GM19372 (cell line): ENCODE data around the gene SAG.

Experiments
- ATAC-seq: cut with Tn5 transposase; IDR thresholded peaks from one replicate; pipeline ENCODE4 v1.9.1; 2021; ENCODE audit warnings: mild to moderate bottlenecking, low read depth, moderate library complexity; ENCODE audit not compliant: unreplicated experiment

SAG gene

GRCh38 chr2:233287871-233288270 lies 19.7 kb upstream of the SAG start:
- ATAC-seq = no peak

- no peak for ATAC-seq
Measured at GRCh38 chr2:233288663-233289062, 19.0 kb upstream of the SAG start.

GRCh38 chr2:233289648-233290047 lies 18.0 kb upstream of the SAG start:
- ATAC-seq = no peak

GRCh38 chr2:233290051-233290845 lies 17.4 kb upstream of the SAG start:
- ATAC-seq = no peak

- ATAC-seq = no peak
Measured at GRCh38 chr2:233295891-233296290, 11.7 kb upstream of the SAG start.

- ATAC-seq = no peak
Measured at GRCh38 chr2:233297076-233297475, 10.5 kb upstream of the SAG start.

GRCh38 chr2:233300401-233300800 lies 7.2 kb upstream of the SAG start:
- no peak for ATAC-seq

GRCh38 chr2:233301248-233301647 lies 6.4 kb upstream of the SAG start:
- no peak for ATAC-seq

GRCh38 chr2:233301811-233302210 lies 5.8 kb upstream of the SAG start:
- no peak for ATAC-seq

- no peak for ATAC-seq
Measured at GRCh38 chr2:233303252-233303651, 4.4 kb upstream of the SAG start.

- no peak for ATAC-seq
Measured at GRCh38 chr2:233311241-233311926, 3.8 kb downstream of the SAG start.

- no peak for ATAC-seq
Measured at GRCh38 chr2:233312874-233313273, 5.3 kb downstream of the SAG start.

GRCh38 chr2:233314180-233314925 lies 6.7 kb downstream of the SAG start:
- no peak for ATAC-seq

GRCh38 chr2:233317196-233317943 lies 9.8 kb downstream of the SAG start:
- ATAC-seq = no peak

- no peak for ATAC-seq
Measured at GRCh38 chr2:233319256-233319655, 11.6 kb downstream of the SAG start.

- ATAC-seq = no peak
Measured at GRCh38 chr2:233320470-233320869, 12.9 kb downstream of the SAG start.

- no peak for ATAC-seq
Measured at GRCh38 chr2:233321166-233321565, 13.6 kb downstream of the SAG start.

GRCh38 chr2:233323851-233324250 lies 16.2 kb downstream of the SAG start:
- ATAC-seq = no peak

GRCh38 chr2:233325256-233325655 lies 17.6 kb downstream of the SAG start:
- ATAC-seq = no peak

GRCh38 chr2:233325814-233326213 lies 18.2 kb downstream of the SAG start:
- ATAC-seq = no peak

- no peak for ATAC-seq
Measured at GRCh38 chr2:233326500-233326899, 18.9 kb downstream of the SAG start.
